Nucleus accumbens (tissue), 56 donors: ENCODE measurements around the gene TTC3.
A peak's percentile ranks its signal among the peaks of the same experiment; 100 is the strongest.
"Not testable (repeated sequence)": the region's sequence is repeated elsewhere in the genome, so short reads cannot be mapped to it uniquely, and the experiment has no call there.

Experiments used
- DNase-seq, 56 donors: peaks; one replicate each; lab custom pipeline; 2025; lab: John Stamatoyannopoulos, UW

TTC3 gene

GRCh38 chr21:37085726-37086125 is 12.7 kb downstream of the TTC3 start:
- DNase-seq, result no peak

- peak in 6 of 56 donors; percentile 8 to 44 (median 16) for DNase-seq
Observed at GRCh38 chr21:37087188-37087587, 14.1 kb downstream of the TTC3 start.

GRCh38 chr21:37088186-37088735 is 15.2 kb downstream of the TTC3 start:
- DNase-seq, result no peak

- DNase-seq, result no peak
Observed at GRCh38 chr21:37093977-37094376, 20.9 kb downstream of the TTC3 start.

- DNase-seq, result no peak
Observed at GRCh38 chr21:37095821-37096220, 22.8 kb downstream of the TTC3 start.

GRCh38 chr21:37098751-37099150 is 25.7 kb downstream of the TTC3 start:
- no peak for DNase-seq

GRCh38 chr21:37100316-37100715 is 27.3 kb downstream of the TTC3 start:
- DNase-seq, result no peak

GRCh38 chr21:37101384-37101783 is 28.3 kb downstream of the TTC3 start:
- DNase-seq, result no peak

- not testable (repeated sequence) for DNase-seq
Observed at GRCh38 chr21:37102746-37103145, 29.7 kb downstream of the TTC3 start.

- DNase-seq, result no peak
Observed at GRCh38 chr21:37106998-37107397, 33.9 kb downstream of the TTC3 start.

- not testable (repeated sequence) for DNase-seq
Observed at GRCh38 chr21:37111029-37111428, 38.0 kb downstream of the TTC3 start.

- DNase-seq, result not testable (repeated sequence)
Observed at GRCh38 chr21:37114301-37114700, 41.2 kb downstream of the TTC3 start.

GRCh38 chr21:37116459-37116858 is 43.4 kb downstream of the TTC3 start:
- DNase-seq, result not testable (repeated sequence)

GRCh38 chr21:37117204-37117603 is 44.1 kb downstream of the TTC3 start:
- no peak for DNase-seq

GRCh38 chr21:37118187-37118826 is 45.3 kb downstream of the TTC3 start:
- DNase-seq, result no peak

- DNase-seq, result no peak
Observed at GRCh38 chr21:37119421-37120218, 46.6 kb downstream of the TTC3 start.

GRCh38 chr21:37128076-37128475 is 55.0 kb downstream of the TTC3 start:
- no peak for DNase-seq

GRCh38 chr21:37130971-37131370 is 57.9 kb downstream of the TTC3 start:
- DNase-seq, result no peak

GRCh38 chr21:37136261-37136660 is 63.2 kb downstream of the TTC3 start:
- DNase-seq, result no peak

GRCh38 chr21:37136744-37137143 is 63.7 kb downstream of the TTC3 start:
- no peak for DNase-seq

GRCh38 chr21:37139154-37139553 is 66.1 kb downstream of the TTC3 start:
- no peak for DNase-seq

- no peak for DNase-seq
Observed at GRCh38 chr21:37139902-37140301, 66.8 kb downstream of the TTC3 start.
